Activated CD4-positive, alpha-beta memory T cell treated with anti-CD3 and anti-CD28 coated beads for 36 hours (primary cell): ENCODE measurements around the gene MADCAM1. TPM values are rescaled to one million over a fixed set of nuclear protein-coding genes. Genes with fewer than 3 reads are reported as not detected.
"Not testable (repeated sequence)": the region's sequence is repeated elsewhere in the genome, so short reads cannot be mapped to it uniquely, and the experiment has no call there.

Source experiments
- CTCF ChIA-PET: fragments of 350-600 bp; sonication (Branson Sonifier 250); formaldehyde crosslinking; loops from one replicate; lab custom pipeline; 2021; ENCODE audit warnings: antibody characterized with exemption, inconsistent platforms; lab: Charles Lee
- POLR2A ChIA-PET: fragments of 350-600 bp; sonication (Branson Sonifier 250); formaldehyde crosslinking; loops from one replicate; lab custom pipeline; 2021; ENCODE audit warnings: antibody characterized with exemption; lab: Charles Lee
- DNase-seq: peaks from one replicate; pipeline ENCODE4 v3.0.0-alpha.2; 2020
- H3K27ac Mint-ChIP-seq: one replicate; pipeline ENCODE4 v1.8.0; 2021; ENCODE audit warnings: mixed read lengths
- H3K27me3 Mint-ChIP-seq: one replicate; pipeline ENCODE4 v1.8.0; 2021; ENCODE audit warnings: mixed read lengths
- H3K36me3 Mint-ChIP-seq: one replicate; pipeline ENCODE4 v1.8.0; 2021; ENCODE audit warnings: mixed read lengths
- H3K4me1 Mint-ChIP-seq: one replicate; pipeline ENCODE4 v1.8.0; 2021; ENCODE audit warnings: low read depth, mixed read lengths
- H3K4me3 Mint-ChIP-seq: one replicate; pipeline ENCODE4 v1.8.0; 2021; ENCODE audit warnings: mild to moderate bottlenecking, mixed read lengths
- H3K9me3 Mint-ChIP-seq: one replicate; pipeline ENCODE4 v1.8.0; 2021; ENCODE audit warnings: mixed read lengths
- intact Hi-C: fragments of 100-400 bp; cut with micrococcal nuclease; formaldehyde crosslinking; loops from one replicate; pipeline ENCODE4 v1.15.1; 2023
- total RNA-seq, 2 experiments: library from RNA; stranded (reverse); gene quantifications; one replicate each; pipeline ENCODE4 v1.2.3, GENCODE V29; 2021

The MADCAM1 gene
- total RNA-seq, result under 1 TPM; 0.22 to 0.36 TPM

DNA sequence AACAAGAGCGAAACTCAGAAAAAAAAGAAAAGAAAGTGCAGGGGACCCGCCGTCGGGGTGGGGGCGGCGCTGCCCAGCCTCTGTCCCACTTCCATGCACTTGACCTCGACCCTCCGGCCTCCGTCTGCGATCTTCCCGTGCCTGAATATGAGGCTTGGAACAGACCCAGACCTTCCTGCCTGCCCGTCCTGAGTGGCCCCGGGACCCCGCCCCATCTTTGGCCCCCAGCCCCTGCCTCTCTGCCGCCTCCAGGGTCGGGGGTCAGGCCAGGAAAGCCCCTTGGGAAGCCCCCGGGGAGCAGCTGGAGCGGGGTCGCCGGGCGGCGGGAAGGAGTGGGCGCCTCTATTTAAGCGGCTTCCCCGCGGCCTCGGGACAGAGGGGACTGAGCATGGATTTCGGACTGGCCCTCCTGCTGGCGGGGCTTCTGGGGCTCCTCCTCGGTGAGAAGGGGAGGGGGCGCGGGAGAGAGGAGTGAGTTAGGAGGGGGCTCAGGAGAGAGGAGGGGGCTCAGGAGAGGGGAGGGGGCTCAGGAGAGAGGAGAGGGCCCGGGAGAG, at the start of gene MADCAM1:
Gene MADCAM1, plus strand, starts transcription at position 375 of the 554 bp plus-strand sequence. Its CDS starts 14 bp downstream, at position 389.
- Mint-ChIP-seq H3K27me3 (peaks cover 15% of the 10 kb centered on the region), H3K36me3 (no peaks in the 10 kb centered on the region), H3K27ac (no peak within 1 kb of the TSS), H3K4me3 (no peak within 1 kb of the TSS), H3K4me1 (peaks cover 2% of the 10 kb centered on the region), H3K9me3 (peaks cover 2% of the 10 kb centered on the region)
- intact Hi-C loops, result no loop called here
- POLR2A ChIA-PET, result interaction anchor here (0.6 to 1.0 kb wide), 2 partner anchors 11 to 37 kb away, joined by 3 to 5 read pairs; partner anchors contain the start of gene TPGS1
- CTCF ChIA-PET, result interaction anchor here (1.6 to 3.3 kb wide), 2 partner anchors 10 to 14 kb away, joined by 13 to 26 read pairs; partner anchors contain the start of gene TPGS1
- no peak for DNase-seq

DNA sequence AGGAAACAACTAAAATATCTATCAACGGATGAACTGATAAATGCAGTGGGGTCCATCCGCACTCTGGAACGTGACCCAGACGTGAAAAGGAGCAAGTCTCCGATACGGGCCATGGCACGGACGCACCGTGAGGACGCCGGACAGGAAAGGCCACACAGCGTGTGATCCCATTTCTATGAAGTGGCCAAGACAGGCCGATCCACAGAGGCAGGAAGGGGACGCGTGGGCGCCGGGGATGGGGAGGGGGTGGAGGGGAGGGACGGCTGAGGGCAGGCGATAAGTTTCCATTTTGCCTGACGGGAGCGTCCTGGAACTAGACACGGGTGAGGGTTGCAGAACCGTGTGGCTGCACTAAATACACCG, 49.2 kb upstream of the MADCAM1 start:
- peaks cover under 1% of the 10 kb centered on the region for H3K27me3 Mint-ChIP-seq
- H3K4me1 Mint-ChIP-seq, result no peaks in the 10 kb centered on the region
- no peak overlapping the region for H3K27ac Mint-ChIP-seq
- ChIA-PET POLR2A (no interaction called here), CTCF (no interaction called here)
- no peak overlapping the region for H3K4me3 Mint-ChIP-seq
- intact Hi-C loops, result no loop called here
- peaks cover 8% of the 10 kb centered on the region for H3K9me3 Mint-ChIP-seq
- no peaks in the 10 kb centered on the region for H3K36me3 Mint-ChIP-seq
- DNase-seq, result no peak

DNA sequence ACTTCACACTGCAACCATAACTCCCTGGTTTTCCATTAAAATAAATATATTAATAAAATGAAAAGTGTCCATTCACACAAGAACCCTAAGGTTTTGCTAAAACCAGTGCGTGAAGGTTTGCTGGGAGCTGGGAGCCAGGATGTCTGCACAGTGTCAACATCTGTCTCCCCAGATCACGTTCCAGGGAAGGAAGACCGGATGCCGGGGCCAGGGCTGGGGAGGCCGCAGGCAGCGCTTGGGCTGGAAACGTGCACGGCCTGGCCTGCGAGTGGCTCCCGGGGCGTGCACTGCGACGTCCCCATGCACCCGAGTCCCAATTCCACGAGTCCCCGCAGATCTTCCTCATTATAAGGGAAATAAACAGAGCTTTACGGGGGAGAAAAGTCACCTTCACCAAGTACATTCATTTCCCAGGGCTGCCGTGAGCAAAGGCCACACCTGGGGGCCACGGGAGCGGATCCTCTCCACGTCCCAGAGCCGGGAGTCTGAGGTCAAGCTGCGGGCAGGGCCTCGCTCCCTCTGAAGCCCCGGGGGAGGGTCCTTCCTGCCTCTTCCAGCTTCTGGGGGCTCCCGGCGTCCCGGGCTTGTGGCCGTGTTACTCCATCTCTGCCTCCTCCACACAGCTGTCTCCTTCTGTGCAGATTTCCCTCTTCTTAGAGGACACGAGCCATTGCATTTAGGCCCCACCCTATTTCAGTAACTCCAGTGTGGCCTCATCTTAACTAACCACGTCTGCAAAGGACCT, 48.3 kb upstream of the MADCAM1 start:
- POLR2A ChIA-PET, result no interaction called here
- Mint-ChIP-seq H3K9me3 (peaks cover 8% of the 10 kb centered on the region), H3K4me3 (no peak overlapping the region), H3K36me3 (no peaks in the 10 kb centered on the region), H3K27ac (no peak overlapping the region), H3K27me3 (no peaks in the 10 kb centered on the region), H3K4me1 (no peaks in the 10 kb centered on the region)
- no peak for DNase-seq
- intact Hi-C loops, result no loop called here
- CTCF ChIA-PET, result no interaction called here

DNA sequence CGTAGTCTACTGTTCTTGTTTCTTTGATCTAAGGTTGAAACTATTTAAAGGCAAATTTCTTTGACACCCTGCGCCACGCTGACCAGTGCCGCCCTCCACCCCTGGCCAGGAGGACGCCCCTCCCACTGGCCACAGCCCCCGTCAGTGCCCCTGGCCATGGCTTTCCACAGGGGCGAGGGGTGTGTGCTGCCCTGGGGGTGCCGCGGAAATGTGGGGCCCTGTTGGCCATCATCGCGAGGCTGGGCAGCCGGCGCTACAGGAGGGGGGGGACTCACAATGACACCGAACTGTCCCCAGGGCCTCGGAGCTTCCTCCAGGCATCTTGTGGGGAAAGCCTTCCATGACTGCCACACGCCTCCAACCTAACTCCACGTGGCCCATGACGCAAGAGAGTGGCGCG, 46.4 kb upstream of the MADCAM1 start:
- H3K4me3 Mint-ChIP-seq, result no peak overlapping the region
- no peak overlapping the region for H3K27ac Mint-ChIP-seq
- H3K27me3 Mint-ChIP-seq, result no peaks in the 10 kb centered on the region
- intact Hi-C loops, result no loop called here
- CTCF ChIA-PET, result no interaction called here
- no peaks in the 10 kb centered on the region for H3K4me1 Mint-ChIP-seq
- POLR2A ChIA-PET, result no interaction called here
- DNase-seq, result no peak
- H3K9me3 Mint-ChIP-seq, result peaks cover 8% of the 10 kb centered on the region
- no peaks in the 10 kb centered on the region for H3K36me3 Mint-ChIP-seq

DNA sequence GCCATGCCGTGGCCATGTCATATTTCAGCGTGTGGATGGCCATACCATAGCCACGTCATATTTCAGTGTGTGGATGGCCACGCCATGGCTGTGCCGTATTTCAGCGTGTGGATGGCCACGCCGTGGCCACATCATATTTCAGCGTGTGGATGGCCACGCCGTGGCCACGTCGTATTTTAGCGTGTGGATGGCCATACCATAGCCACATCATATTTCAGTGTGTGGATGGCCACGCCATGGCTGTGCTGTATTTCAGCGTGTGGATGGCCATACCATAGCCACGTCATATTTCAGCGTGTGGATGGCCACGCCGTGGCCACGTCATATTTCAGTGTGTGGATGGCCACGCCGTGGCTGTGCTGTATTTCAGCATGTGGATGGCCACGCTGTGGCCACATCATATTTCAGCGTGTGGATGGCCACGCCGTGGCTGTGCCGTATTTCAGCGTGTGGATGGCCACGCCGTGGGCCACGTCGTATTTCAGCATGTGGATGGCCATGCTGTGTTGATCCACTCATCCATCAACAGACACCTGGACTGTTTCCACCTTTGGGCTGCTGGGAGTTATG, 45.3 kb upstream of the MADCAM1 start:
- H3K9me3 Mint-ChIP-seq, H3K27me3 Mint-ChIP-seq, H3K36me3 Mint-ChIP-seq, POLR2A ChIA-PET, H3K4me1 Mint-ChIP-seq, H3K4me3 Mint-ChIP-seq, H3K27ac Mint-ChIP-seq, intact Hi-C loops, CTCF ChIA-PET, DNase-seq: not testable (repeated sequence)

DNA sequence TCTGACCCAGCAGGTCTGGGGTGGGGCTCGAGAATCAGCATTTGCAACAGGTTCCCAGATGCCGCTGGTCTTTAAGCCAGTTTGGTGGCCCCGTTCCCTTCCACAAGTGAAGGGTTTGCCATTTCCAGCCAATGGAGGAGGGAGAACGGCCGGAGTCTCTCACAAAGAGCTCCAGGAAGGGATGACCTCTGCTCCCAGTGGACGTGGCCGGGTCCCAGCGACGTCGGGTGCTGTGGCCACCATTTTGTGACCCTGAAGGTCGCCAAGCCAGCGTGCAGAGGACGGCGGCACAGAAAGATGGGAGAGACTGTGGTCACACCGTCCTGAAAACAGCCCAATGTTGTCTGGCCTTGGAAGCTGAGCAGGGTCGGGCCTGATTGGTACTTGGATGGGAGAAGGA, 43.5 kb upstream of the MADCAM1 start:
- POLR2A ChIA-PET, result no interaction called here
- CTCF ChIA-PET, result no interaction called here
- DNase-seq, result no peak
- peaks cover 8% of the 10 kb centered on the region for H3K9me3 Mint-ChIP-seq
- peaks cover 4% of the 10 kb centered on the region for H3K27me3 Mint-ChIP-seq
- no peaks in the 10 kb centered on the region for H3K4me1 Mint-ChIP-seq
- no peaks in the 10 kb centered on the region for H3K36me3 Mint-ChIP-seq
- no peak overlapping the region for H3K4me3 Mint-ChIP-seq
- H3K27ac Mint-ChIP-seq, result no peak overlapping the region
- intact Hi-C loops, result no loop called here

DNA sequence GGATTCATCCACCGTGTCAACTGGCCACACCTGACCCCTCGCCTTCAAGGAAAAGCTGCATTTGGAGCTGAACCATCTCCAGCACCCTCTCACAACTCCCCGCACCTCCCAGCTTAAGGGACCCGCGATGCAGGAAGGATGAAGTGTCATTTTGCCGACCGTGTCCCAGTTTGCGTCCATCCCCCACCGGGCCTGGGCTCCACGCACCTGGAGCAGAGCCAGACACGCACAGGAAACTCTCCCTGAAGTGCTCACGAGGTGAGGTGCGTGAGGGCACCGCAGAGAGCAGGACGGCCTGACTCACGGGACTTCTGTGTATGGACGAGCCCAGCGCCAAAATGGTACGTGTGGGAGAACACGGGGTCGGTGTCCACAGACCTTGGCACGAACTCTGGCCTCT, 42.7 kb upstream of the MADCAM1 start:
- intact Hi-C loops, result no loop called here
- Mint-ChIP-seq H3K4me3 (no peak overlapping the region), H3K27me3 (peaks cover 4% of the 10 kb centered on the region), H3K27ac (no peak overlapping the region), H3K36me3 (no peaks in the 10 kb centered on the region), H3K9me3 (peaks cover 8% of the 10 kb centered on the region), H3K4me1 (no peaks in the 10 kb centered on the region)
- ChIA-PET POLR2A (no interaction called here), CTCF (no interaction called here)
- DNase-seq, result no peak

DNA sequence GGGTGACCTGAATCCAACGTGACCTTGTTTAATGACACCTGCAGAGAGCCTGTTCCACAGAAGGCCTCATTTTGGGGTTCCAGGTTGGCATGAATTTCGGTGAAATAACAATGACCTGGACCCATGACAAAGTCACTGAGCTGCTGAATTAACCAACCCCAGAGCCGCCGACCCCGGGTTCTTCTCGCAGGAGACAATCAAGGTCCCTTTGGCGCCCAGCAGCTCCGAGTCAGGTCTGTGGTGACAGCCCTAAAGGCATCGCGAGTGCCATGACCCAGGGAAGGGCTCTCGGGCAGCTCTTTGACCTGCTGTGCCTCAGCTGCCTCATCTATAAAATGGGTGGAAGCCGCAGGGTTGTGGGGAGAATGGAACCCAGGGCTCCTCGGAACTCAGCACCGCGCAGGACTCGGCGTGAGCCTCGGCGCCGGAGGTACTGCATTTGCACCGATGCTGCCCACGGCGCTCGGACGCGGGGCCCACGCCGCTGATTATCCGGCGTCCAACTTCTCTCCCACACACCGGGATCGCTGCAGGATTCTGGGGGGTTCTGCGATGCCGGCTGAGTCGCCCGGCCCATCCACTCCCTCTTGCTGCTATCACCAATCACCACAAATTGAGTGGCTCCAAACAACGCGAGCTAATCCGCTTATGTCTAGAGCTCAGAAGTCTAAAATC, 41.1 kb upstream of the MADCAM1 start:
- peaks cover 10% of the 10 kb centered on the region for H3K27me3 Mint-ChIP-seq
- no peak overlapping the region for H3K4me3 Mint-ChIP-seq
- no peak overlapping the region for H3K27ac Mint-ChIP-seq
- no peaks in the 10 kb centered on the region for H3K36me3 Mint-ChIP-seq
- intact Hi-C loops, result no loop called here
- POLR2A ChIA-PET, result no interaction called here
- peaks cover 7% of the 10 kb centered on the region for H3K9me3 Mint-ChIP-seq
- CTCF ChIA-PET, result no interaction called here
- H3K4me1 Mint-ChIP-seq, result peaks cover 5% of the 10 kb centered on the region
- DNase-seq, result no peak

DNA sequence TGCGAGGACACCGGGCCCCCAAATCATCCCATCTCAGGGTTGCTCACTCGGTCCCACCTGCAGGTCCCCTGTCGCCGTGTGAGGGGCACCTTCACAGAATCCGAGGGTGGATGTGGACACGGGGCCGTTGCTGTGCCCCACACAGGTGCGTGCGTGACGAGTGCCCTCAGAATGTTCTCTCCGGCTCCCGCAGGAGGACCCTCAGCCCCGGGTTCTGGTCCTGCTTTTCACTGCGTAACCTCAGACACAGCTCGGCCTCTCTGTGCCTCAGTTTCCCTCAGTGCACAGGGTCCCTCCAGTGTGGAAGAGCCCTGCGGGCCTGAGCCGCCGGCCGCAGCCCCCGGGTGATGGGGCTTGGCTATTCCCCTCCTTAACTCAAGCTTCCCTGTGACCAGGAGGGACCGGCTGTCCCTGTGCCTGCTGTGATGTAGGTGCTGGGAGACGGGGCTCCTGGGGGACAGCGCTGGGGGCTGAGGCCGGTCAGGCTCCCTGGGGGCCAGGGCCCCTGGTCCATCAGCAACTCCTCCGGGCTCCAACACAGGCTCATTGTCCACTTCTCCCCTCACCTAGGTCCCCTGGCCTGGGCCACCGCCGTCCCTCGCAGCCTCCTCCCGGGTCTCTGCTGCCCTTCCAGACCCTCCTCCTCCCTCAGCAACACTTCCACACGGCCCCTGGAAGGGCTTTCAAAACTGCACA, 40.3 kb upstream of the MADCAM1 start:
- intact Hi-C loops, result no loop called here
- H3K36me3 Mint-ChIP-seq, result no peaks in the 10 kb centered on the region
- H3K9me3 Mint-ChIP-seq, result no peaks in the 10 kb centered on the region
- peaks cover 5% of the 10 kb centered on the region for H3K4me1 Mint-ChIP-seq
- CTCF ChIA-PET, result no interaction called here
- POLR2A ChIA-PET, result no interaction called here
- no peak overlapping the region for H3K4me3 Mint-ChIP-seq
- H3K27me3 Mint-ChIP-seq, result peaks cover 10% of the 10 kb centered on the region
- DNase-seq, result no peak
- no peak overlapping the region for H3K27ac Mint-ChIP-seq

DNA sequence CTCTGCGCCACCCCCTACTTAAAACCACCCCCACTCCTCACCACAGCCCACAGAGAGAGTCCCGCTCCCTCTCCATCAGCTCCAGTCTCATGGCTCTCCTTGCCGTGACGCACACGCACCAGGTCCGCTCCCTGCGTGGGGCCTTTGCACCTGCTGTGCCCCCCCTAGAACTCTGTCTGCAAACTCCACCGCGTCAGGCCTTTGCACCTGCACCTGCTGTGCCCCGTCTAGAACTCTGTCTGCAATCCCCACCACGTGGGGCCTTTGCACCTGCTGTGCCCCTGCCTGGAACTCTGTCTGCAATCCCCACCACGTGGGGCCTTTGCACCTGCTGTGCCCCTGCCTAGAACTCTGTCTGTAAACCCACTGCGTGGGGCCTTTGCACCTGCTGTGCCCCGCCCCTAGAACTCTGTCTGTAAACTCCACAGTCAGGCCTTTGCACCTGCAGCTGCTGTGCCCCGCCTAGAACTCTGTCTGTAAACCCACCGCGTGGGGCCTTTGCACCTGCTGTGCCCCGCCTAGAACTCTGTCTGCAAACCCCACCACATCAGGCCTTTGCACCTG, 39.7 kb upstream of the MADCAM1 start:
- H3K27me3 Mint-ChIP-seq, result peaks cover 11% of the 10 kb centered on the region

DNA sequence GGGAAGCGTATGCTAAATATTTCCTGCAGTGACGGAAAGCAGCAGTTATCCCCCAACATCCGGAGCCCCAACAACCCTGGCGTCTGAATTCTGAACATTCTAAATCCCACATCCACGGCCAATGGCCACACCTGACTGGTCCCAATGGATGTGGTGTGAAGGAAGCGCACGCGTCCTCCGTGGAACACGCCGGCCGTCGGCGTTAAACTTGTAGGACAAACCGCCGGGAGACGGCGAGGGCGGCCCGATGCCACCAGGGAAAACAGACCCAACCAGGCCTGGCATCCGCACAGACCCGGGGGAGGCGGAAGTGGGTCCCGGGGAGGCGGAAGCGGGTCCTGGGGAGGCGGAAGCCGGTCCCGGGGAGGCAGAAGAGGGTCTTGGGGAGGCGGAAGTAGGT, 38.6 kb upstream of the MADCAM1 start:
- no peak overlapping the region for H3K27ac Mint-ChIP-seq
- intact Hi-C loops, result no loop called here

More for the DNA sequence above, 39.7 kb upstream of the MADCAM1 start:
- Mint-ChIP-seq H3K27ac (no peak overlapping the region), H3K4me1 (peaks cover 6% of the 10 kb centered on the region), H3K9me3 (no peaks in the 10 kb centered on the region), H3K4me3 (no peak overlapping the region), H3K36me3 (no peaks in the 10 kb centered on the region)
- ChIA-PET CTCF (no interaction called here), POLR2A (no interaction called here)
- intact Hi-C loops, result no loop called here
- DNase-seq, result no peak

More for the DNA sequence above, 38.6 kb upstream of the MADCAM1 start:
- DNase-seq, result no peak
- Mint-ChIP-seq H3K36me3 (no peaks in the 10 kb centered on the region), H3K4me3 (no peak overlapping the region), H3K27me3 (peaks cover 18% of the 10 kb centered on the region), H3K4me1 (peaks cover 7% of the 10 kb centered on the region), H3K9me3 (no peaks in the 10 kb centered on the region)
- CTCF ChIA-PET, result no interaction called here
- POLR2A ChIA-PET, result no interaction called here
